Right atrium auricular region (tissue), 2 donors: ENCODE data around the gene FOLR2. TPM values are rescaled to one million over a fixed set of nuclear protein-coding genes. Genes with fewer than 3 reads are reported as not detected.
"Not testable (repeated sequence)": the region's sequence is repeated elsewhere in the genome, so short reads cannot be mapped to it uniquely, and the experiment has no call there.

ENCODE experiments used
- DNase-seq: peaks from one replicate; pipeline ENCODE4 v3.0.0-alpha.2; 2019; ENCODE audit warnings: low spot score
- H3K27ac ChIP-seq, 2 donors: fragments of 200-600 bp; sonication (generic); 1 replicate in 1 of 2; 2 replicates in 1 of 2; pipeline ENCODE4 v1.5.1; 2016 to 2019
- H3K27me3 ChIP-seq, 2 donors: fragments of 200-600 bp; sonication (generic); one replicate each; pipeline versions ENCODE4 v1.5.1 to v1.6.0; 2017 to 2019
- H3K36me3 ChIP-seq: fragments of 200-600 bp; sonication (generic); one replicate; pipeline ENCODE4 v1.5.1; 2016
- H3K4me1 ChIP-seq, 2 donors: fragments of 200-600 bp; sonication (generic); one replicate each; pipeline versions ENCODE4 v1.5.1 to v1.6.0; 2017 to 2019
- H3K4me3 ChIP-seq, 2 donors: fragments of 200-600 bp; sonication (generic); 1 replicate in 1 of 2; 2 replicates in 1 of 2; pipeline ENCODE4 v1.5.1; 2017 to 2019; ENCODE audit warnings: mild to moderate bottlenecking in 1 of 2, moderate library complexity in 1 of 2
- H3K9me3 ChIP-seq, 2 donors: fragments of 200-600 bp; sonication (generic); one replicate each; pipeline ENCODE4 v1.5.1; 2019
- total RNA-seq, 2 donors: library from RNA; depleted of rRNA; stranded (reverse); fragments of >200 nt; gene quantifications; one replicate each; pipeline ENCODE4 v1.1.0, GENCODE V29; 2016
- TF ChIP-seq, protein P1 (sequence below), 2 donors: fragments of 200-600 bp; sonication (generic); IDR thresholded peaks; one replicate each; pipeline ENCODE4 v1.5.1; 2019; ENCODE audit warnings: antibody characterized with exemption in 2 of 2

FOLR2 gene
- total RNA-seq, 2 donors from 2014 or later: 10.8 to 32.5 TPM

DNA sequence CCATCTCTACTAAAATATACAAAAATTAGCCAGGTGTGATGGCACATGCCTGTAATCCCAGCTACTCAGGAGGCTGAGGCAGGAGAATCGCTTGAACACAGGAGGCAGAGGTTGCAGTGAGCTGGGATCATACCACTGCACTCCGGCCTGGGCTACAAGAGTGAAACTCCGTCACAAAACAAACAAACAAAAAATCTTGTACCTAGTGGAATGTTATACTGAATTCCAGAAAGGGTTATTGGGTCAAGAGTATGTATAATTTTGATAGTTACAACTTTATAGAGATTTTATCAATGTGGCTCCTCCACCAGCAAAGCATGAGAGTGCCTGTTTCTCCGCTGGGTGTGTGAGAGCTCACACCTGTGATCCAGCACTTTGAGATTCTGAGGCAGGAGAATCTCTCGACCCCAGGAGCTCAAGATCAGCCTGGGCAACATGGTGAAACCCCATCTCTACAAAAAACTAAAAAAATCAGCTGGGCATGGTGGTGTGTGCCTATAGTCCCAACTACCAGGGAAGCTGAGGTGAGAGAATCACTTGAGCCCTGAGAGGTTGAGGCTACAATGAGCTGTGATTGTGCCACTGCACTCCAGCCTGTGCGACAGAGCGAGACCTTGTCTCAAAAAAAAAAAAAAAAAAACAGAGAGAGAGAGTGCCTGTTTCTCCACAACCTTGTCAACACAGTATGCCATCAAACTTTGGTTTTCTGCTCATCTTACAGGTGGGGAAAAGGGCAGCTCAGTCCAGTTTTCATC, 37.4 kb upstream of the FOLR2 start:
- Histone ChIP-seq H3K27ac (no peak overlapping the region), H3K27me3 (no peaks in the 10 kb centered on the region), H3K36me3 (no peaks in the 10 kb centered on the region), H3K4me1 (no peaks in the 10 kb centered on the region), H3K9me3 (no peaks in the 10 kb centered on the region), H3K4me3 (no peak overlapping the region)
- TF ChIP-seq, protein P1, sequence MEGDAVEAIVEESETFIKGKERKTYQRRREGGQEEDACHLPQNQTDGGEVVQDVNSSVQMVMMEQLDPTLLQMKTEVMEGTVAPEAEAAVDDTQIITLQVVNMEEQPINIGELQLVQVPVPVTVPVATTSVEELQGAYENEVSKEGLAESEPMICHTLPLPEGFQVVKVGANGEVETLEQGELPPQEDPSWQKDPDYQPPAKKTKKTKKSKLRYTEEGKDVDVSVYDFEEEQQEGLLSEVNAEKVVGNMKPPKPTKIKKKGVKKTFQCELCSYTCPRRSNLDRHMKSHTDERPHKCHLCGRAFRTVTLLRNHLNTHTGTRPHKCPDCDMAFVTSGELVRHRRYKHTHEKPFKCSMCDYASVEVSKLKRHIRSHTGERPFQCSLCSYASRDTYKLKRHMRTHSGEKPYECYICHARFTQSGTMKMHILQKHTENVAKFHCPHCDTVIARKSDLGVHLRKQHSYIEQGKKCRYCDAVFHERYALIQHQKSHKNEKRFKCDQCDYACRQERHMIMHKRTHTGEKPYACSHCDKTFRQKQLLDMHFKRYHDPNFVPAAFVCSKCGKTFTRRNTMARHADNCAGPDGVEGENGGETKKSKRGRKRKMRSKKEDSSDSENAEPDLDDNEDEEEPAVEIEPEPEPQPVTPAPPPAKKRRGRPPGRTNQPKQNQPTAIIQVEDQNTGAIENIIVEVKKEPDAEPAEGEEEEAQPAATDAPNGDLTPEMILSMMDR (IDR thresholded peaks at IDR 0.05): no peak
- DNase-seq: no peak

DNA sequence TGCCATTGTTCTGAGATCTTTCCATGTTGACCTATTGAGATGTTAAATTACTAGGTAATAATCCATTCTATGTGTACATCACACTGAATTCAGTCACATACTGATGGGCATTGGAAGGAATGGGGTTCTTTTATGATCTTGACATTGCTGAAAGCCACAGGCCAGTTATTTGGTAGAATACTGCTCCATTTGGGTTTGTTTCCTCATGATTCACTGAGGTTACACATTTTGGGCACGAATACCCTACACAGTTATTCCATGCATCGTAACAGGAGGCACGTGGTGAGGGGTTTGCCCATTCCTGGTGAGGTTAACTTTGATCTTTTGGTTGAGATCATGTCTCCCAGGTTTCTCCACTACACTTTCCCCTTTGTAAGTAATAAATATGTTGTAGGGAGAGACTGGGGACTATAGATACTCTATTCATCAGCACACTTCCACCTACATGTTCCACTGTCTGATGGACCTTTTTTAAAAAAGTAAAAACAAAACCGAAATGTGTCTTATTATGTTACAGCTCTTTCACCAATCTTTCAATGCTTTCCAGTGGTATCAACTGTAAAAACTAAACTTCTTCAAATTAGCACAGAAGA, 36.7 kb upstream of the FOLR2 start:
- Histone ChIP-seq H3K27me3 (no peaks in the 10 kb centered on the region), H3K27ac (no peak overlapping the region), H3K36me3 (no peaks in the 10 kb centered on the region), H3K4me3 (no peak overlapping the region), H3K4me1 (no peaks in the 10 kb centered on the region), H3K9me3 (no peaks in the 10 kb centered on the region)
- TF ChIP-seq, protein P1 (IDR thresholded peaks at IDR 0.05): no peak
- no peak for DNase-seq

DNA sequence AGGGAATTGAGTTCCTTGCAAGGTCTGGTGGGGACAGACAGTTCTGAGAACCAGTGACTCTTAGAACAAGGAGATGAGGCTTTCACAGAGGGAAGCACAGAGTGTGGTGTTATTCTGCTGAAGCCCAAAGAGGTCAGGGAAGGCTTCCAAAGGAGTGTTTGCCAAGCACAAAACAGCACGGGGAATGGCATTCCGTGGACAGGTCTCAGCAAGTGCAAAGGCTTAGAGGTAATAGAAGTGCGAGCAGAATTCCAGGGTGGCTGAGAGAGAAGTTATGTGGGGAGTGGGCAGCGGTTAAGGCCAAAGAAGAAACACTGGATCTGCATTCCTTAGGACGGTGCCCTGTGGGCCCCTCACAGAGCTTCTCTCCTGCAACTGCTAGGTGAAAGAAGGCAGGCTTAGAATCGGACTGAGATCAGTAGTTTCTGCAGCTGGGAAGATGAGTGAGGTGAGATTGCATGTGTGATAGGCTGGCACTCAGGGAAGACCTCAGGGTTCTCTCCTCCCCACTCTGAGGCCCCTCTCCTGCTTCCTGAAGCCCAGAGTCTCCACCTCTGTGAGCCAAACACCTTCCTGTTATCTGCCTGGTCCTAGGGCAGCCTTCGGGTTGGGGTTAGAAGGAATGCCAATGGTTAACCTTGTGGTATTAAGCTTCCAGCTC, 35.6 kb upstream of the FOLR2 start:
- not testable (repeated sequence) for H3K9me3 ChIP-seq, DNase-seq, H3K4me1 ChIP-seq, H3K4me3 ChIP-seq, H3K27me3 ChIP-seq, H3K27ac ChIP-seq, H3K36me3 ChIP-seq

DNA sequence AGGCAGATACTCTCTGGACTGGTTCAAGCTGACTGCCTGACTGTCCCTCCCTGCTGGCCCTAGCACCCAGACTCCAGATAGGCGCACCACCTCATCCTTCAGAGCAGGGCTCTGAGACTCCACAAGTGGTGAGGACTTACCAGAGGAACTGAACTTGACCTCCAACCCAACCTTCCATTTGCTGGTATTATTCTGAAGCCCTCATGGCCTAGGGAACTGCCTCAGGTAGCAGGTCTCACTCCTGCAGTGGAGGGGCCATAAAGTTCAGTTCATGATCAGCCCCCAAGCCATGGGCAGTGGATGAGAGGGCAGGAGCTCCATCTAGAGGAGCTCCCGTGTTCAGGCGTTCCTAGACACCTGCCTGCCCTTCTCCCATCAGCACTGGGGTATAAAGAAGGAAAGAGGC, 35.0 kb upstream of the FOLR2 start:
- H3K9me3 ChIP-seq, H3K36me3 ChIP-seq: not testable (repeated sequence)

DNA sequence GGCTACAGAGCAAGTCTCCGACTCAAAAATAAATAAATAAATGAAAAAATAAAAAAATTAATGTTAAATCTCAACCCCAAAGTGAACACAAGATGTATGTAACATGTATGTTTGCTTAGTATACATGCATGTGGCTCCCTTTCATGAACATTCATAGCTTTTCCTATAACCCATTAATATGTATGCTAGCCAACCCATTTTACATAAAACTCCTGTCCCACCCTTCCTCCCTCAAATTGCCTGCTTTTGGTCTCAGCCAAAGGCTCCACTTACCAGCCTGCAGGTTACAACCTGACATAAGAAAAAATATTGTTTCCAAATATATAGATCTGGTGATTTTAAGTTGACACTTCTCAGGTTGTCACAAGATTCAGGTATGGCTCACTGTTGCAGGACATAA, 28.3 kb upstream of the FOLR2 start:
- H3K36me3 ChIP-seq: no peaks in the 10 kb centered on the region
- H3K4me1 ChIP-seq: no peaks in the 10 kb centered on the region
- H3K9me3 ChIP-seq: no peaks in the 10 kb centered on the region
- DNase-seq: no peak
- H3K27me3 ChIP-seq: no peaks in the 10 kb centered on the region
- no peak overlapping the region for H3K27ac ChIP-seq
- TF ChIP-seq, protein P1 (IDR thresholded peaks at IDR 0.05): no peak
- H3K4me3 ChIP-seq: no peak overlapping the region

More for the DNA sequence above, 35.0 kb upstream of the FOLR2 start:
- H3K4me3 ChIP-seq, DNase-seq, H3K27me3 ChIP-seq, H3K4me1 ChIP-seq, H3K27ac ChIP-seq: not testable (repeated sequence)

DNA sequence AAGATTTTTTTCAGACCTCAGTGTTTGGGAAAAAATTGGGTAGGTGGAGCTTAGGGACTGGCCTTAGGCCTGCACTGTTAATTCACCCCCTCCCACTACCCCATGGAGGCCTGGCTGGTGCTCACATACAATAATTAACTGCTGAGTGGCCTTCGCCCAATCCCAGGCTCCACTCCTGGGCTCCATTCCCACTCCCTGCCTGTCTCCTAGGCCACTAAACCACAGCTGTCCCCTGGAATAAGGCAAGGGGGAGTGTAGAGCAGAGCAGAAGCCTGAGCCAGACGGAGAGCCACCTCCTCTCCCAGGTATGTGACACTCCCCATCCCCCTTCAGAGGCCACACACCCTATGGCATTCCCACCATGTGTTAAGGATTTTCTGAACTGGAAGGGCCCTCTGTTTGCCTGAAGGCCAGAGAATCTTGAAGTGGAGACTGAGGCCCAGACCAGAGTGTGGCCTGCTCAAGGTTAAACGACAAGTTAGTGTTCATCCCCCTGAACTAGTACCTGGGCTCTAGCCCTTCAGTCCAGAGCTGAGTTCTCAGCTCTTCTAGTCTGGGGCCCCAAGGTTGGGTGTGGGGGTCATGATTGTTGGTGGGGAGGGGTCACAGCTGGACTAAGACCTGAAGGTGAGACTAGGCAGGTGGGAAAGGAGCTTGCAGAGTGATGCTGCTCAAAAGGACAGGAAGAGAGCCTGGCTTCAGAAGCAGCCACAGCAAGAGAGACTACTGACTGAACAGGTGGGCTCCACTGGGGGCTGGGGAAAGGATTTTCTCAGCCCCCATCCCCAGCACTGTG, 26.9 kb upstream of the FOLR2 start:
- H3K4me3 ChIP-seq: no peak overlapping the region
- no peaks in the 10 kb centered on the region for H3K36me3 ChIP-seq
- TF ChIP-seq, protein P1 (IDR thresholded peaks at IDR 0.05): no peak
- H3K27ac ChIP-seq: no peak overlapping the region
- no peaks in the 10 kb centered on the region for H3K9me3 ChIP-seq
- H3K27me3 ChIP-seq: no peaks in the 10 kb centered on the region
- no peaks in the 10 kb centered on the region for H3K4me1 ChIP-seq
- no peak for DNase-seq
